ENCODE results near the gene SORCS2. TPM values are rescaled to one million over a fixed set of nuclear protein-coding genes. Genes with fewer than 3 reads are reported as not detected.

The SORCS2 gene
- total RNA-seq, 4 donors from 2014 or later = 0.48 to 1.8 (median 0.68) TPM; not detected in 1

DNA sequence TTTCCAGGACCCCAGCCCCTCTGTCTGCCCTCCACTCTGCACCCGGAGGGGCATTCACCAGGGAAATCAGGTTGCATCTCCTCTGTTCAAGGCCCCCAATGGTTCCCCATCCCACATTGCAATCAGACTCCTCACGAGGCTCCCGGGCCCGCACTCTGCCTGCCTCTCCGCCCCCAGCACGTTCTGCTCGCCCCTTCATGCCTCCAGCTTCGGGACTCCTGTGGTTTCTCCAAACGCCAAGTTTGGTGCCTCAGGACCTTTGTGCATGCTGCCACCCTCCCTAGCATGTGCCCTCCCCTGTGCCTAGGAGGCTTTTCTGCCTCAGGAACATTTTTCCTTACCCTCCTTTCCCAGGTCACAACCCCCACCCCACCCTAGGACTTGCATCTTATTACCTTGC, 426.0 kb downstream of the SORCS2 start:
- intact Hi-C loops (cut with DNase I; ENCODE audit: low total_unique reads) = no loop called here
- H3K4me3 ChIP-seq = no peak overlapping the region
- H3K27me3 ChIP-seq = no peaks in the 10 kb centered on the region
- H3K36me3 ChIP-seq = no peaks in the 10 kb centered on the region
- TF ChIP-seq EP300 (IDR thresholded peaks at IDR 0.05; ENCODE audit: low read depth) (no peak), POLR2A (IDR thresholded peaks at IDR 0.05) (no peak), POLR2AphosphoS5 (IDR thresholded peaks at IDR 0.05) (no peak)
- TF ChIP-seq, protein P1, sequence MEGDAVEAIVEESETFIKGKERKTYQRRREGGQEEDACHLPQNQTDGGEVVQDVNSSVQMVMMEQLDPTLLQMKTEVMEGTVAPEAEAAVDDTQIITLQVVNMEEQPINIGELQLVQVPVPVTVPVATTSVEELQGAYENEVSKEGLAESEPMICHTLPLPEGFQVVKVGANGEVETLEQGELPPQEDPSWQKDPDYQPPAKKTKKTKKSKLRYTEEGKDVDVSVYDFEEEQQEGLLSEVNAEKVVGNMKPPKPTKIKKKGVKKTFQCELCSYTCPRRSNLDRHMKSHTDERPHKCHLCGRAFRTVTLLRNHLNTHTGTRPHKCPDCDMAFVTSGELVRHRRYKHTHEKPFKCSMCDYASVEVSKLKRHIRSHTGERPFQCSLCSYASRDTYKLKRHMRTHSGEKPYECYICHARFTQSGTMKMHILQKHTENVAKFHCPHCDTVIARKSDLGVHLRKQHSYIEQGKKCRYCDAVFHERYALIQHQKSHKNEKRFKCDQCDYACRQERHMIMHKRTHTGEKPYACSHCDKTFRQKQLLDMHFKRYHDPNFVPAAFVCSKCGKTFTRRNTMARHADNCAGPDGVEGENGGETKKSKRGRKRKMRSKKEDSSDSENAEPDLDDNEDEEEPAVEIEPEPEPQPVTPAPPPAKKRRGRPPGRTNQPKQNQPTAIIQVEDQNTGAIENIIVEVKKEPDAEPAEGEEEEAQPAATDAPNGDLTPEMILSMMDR (IDR thresholded peaks at IDR 0.05) = no peak
- H3K4me1 ChIP-seq = no peaks in the 10 kb centered on the region
- no peak for DNase-seq
- H3K27ac ChIP-seq = no peak overlapping the region
- 74% methylated on average over 9 of the region's 9 CpGs; no CpG with 5 or more reads in 1 of the 2 donors for WGBS, 2 donors (ENCODE audit: low coverage in 1 of 2)
- in situ Hi-C loops (cut with MboI; ENCODE audit: low pct_ligation_motif_present in 1 of 4, low pct_unique_long_range_greater_than_20kb in 1 of 4, low sequenced_read_pairs in 3 of 4) = no loop called here
- no peaks in the 10 kb centered on the region for H3K9me3 ChIP-seq

DNA sequence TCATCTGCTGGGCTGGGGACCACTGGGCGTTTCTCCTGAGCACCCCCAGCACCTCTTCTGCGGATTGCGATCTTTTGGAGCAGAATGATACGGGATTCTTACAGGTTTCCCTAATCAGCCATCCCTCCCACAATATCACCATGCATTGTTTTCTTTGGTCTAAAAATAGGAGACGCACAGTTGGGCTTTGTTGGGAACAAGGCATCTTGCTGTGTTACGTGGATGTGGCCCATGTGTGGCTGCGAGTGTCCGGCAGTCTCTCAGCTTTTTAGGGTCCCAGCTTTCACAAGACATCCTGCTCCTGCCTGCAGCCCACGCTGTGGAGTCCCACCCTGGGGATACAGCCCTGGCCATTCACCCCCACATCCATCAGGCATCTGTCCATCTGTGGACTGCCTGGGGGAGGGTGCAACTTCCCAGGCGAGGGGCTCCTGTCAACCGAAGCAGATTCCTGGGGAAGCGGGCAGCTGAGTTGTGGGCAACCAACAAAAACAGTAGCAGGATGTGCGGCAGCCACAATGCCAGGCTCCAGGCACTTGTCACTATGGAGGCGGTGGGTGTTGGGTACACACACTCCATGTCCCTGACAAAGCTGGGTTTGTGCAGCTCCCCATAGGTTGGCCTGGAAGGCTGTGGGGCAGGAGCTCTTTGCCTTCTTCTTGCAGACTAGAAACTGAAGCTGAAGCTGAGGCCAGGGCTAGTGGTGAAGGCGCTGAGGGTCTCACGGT, 427.9 kb downstream of the SORCS2 start:
- Histone ChIP-seq H3K4me1 (no peaks in the 10 kb centered on the region), H3K36me3 (no peaks in the 10 kb centered on the region), H3K27me3 (no peaks in the 10 kb centered on the region), H3K9me3 (no peaks in the 10 kb centered on the region), H3K4me3 (no peak overlapping the region), H3K27ac (no peak overlapping the region)
- intact Hi-C loops (cut with DNase I; ENCODE audit: low total_unique reads) = no loop called here
- in situ Hi-C loops (cut with MboI; ENCODE audit: low pct_ligation_motif_present in 1 of 4, low pct_unique_long_range_greater_than_20kb in 1 of 4, low sequenced_read_pairs in 3 of 4) = no loop called here
- no peak for TF ChIP-seq POLR2A (IDR thresholded peaks at IDR 0.05)
- TF ChIP-seq, protein P1 (IDR thresholded peaks at IDR 0.05) = no peak
- TF ChIP-seq POLR2AphosphoS5 (IDR thresholded peaks at IDR 0.05) = no peak
- no peak for TF ChIP-seq EP300 (IDR thresholded peaks at IDR 0.05; ENCODE audit: low read depth)
- DNase-seq = no peak
- 75 to 82% methylated on average over 6 to 16 of the region's 16 CpGs for WGBS, 2 donors (ENCODE audit: low coverage in 1 of 2)

DNA sequence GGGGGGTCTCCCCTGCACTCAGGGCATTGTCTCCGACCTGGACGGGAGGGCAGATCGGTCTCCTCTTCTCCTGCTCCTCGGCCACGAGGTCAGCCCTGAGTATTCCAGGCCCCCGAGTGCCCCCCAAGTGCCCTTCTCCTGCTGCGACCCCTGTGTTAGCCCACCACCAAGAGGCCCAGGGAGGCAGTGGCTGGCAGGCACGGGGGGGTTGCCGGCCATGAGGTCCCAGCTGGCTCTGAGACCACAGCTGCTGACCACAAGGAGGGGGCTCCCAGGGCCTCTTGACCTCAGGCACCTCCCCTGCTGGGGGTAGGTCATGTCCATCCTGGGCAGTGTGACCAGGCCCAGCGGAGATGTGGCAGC, 428.5 kb downstream of the SORCS2 start:
- 84% methylated on average over 8 of the region's 10 CpGs; no CpG with 5 or more reads in 1 of the 2 donors for WGBS, 2 donors (ENCODE audit: low coverage in 1 of 2)
- no peak overlapping the region for H3K27ac ChIP-seq
- H3K27me3 ChIP-seq = no peaks in the 10 kb centered on the region
- no peak overlapping the region for H3K4me3 ChIP-seq
- intact Hi-C loops (cut with DNase I; ENCODE audit: low total_unique reads) (no loop called here), in situ Hi-C loops (cut with MboI; ENCODE audit: low pct_ligation_motif_present in 1 of 4, low pct_unique_long_range_greater_than_20kb in 1 of 4, low sequenced_read_pairs in 3 of 4) (no loop called here)
- H3K4me1 ChIP-seq = no peaks in the 10 kb centered on the region
- no peaks in the 10 kb centered on the region for H3K36me3 ChIP-seq
- no peak for DNase-seq
- no peak for TF ChIP-seq EP300 (IDR thresholded peaks at IDR 0.05; ENCODE audit: low read depth)
- H3K9me3 ChIP-seq = no peaks in the 10 kb centered on the region

DNA sequence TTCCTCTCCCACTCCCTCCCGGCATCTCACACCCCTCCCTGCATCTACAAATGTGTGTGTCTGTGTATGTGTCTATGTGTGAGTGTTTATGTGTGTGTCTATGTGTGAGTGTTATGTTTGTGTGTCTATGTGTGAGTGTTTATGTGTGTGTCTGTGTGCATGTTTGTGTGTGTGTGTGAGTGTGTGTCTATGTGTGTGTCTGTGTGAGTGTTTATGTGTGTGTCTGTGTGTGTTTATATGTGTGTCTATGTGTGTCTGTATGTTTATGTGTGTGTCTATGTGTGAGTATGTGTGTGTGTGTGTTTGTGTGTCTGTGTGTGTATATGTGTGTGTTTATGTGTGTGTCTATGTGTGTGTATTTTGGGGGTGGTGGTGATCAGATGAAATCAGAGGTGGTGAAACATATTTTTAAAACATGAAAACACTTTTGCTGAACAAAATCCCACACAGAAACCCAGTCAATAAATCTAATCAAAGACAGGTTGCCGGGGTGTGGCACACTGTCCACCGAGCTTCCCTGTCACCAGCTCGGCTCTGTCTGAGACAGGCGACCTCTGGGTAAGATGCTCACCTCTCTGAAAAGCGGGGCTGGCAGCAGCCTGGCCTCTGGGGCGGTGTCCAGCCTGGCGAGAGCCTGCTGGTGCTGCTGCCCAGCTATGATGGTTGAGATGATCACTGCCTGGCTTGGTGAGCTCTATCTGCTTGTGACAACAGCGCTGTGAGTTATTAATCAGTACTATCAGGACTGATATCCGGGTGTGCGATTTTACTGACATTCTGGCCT, 429.1 kb downstream of the SORCS2 start:
- in situ Hi-C loops (cut with MboI; ENCODE audit: low pct_ligation_motif_present in 1 of 4, low pct_unique_long_range_greater_than_20kb in 1 of 4, low sequenced_read_pairs in 3 of 4) = no loop called here
- H3K36me3 ChIP-seq = no peaks in the 10 kb centered on the region
- H3K4me3 ChIP-seq = no peak overlapping the region
- H3K27me3 ChIP-seq = no peaks in the 10 kb centered on the region
- TF ChIP-seq POLR2AphosphoS5 (IDR thresholded peaks at IDR 0.05) = no peak
- no peak for TF ChIP-seq EP300 (IDR thresholded peaks at IDR 0.05; ENCODE audit: low read depth)
- TF ChIP-seq POLR2A (IDR thresholded peaks at IDR 0.05) = no peak
- TF ChIP-seq, protein P1 (IDR thresholded peaks at IDR 0.05) = no peak
- intact Hi-C loops (cut with DNase I; ENCODE audit: low total_unique reads) = no loop called here
- no peak overlapping the region for H3K27ac ChIP-seq
- WGBS, 2 donors (ENCODE audit: low coverage in 1 of 2) = 64 to 70% methylated on average over 2 to 11 of the region's 11 CpGs
- H3K9me3 ChIP-seq = no peaks in the 10 kb centered on the region
- no peaks in the 10 kb centered on the region for H3K4me1 ChIP-seq
- DNase-seq = no peak
